H1 (cell line): ENCODE data around the gene SFRP5. TPM values are rescaled to one million over a fixed set of nuclear protein-coding genes. Genes with fewer than 3 reads are reported as not detected.

Experiments
- CTCF ChIA-PET: fragments of 300-600 bp; sonication (Branson Sonifier 250); formaldehyde crosslinking; loops from one replicate; lab custom pipeline; 2021; ENCODE audit not compliant: partially characterized antibody; lab: Charles Lee
- POLR2A ChIA-PET: fragments of 300-600 bp; sonication (Branson Sonifier 250); formaldehyde crosslinking; loops from one replicate; lab custom pipeline; 2021; ENCODE audit warnings: inconsistent platforms; ENCODE audit not compliant: partially characterized antibody; lab: Charles Lee
- DNase-seq, 2 experiments: peaks; one replicate each; pipeline versions ENCODE4 v3.0.0 to v3.0.0-alpha.2; 2010 to 2022; ENCODE audit warnings: low spot score in 2 of 2, low read depth in 1 of 2, mixed read lengths in 1 of 2
- FAIRE-seq: peaks from 2 replicates; lab custom pipeline; 2011; peaks lifted over from hg19 to GRCh38; lab: Jason Lieb, UNC
- H2AFZ ChIP-seq: 2 replicates; pipeline ENCODE4 v1.8.1; 2012; ENCODE audit warnings: low read length, inconsistent platforms
- H2AK5ac ChIP-seq: 2 replicates; pipeline ENCODE4 v1.6.1; 2013; ENCODE audit warnings: low read depth, low read length
- H2BK120ac ChIP-seq: replicated peaks from 2 replicates; pipeline ENCODE3; 2013; ENCODE audit warnings: low read depth, low read length, inconsistent platforms
- H2BK12ac ChIP-seq: 2 replicates; pipeline ENCODE4 v1.6.1; 2013; ENCODE audit warnings: low read depth, low read length
- H2BK15ac ChIP-seq: 2 replicates; pipeline ENCODE4 v1.6.1; 2013; ENCODE audit warnings: low read length
- H2BK20ac ChIP-seq: 2 replicates; pipeline ENCODE4 v1.6.1; 2013; ENCODE audit warnings: low read length
- H2BK5ac ChIP-seq: 2 replicates; pipeline ENCODE4 v1.6.1; 2013; ENCODE audit warnings: low read depth, low read length
- H3K14ac ChIP-seq: 2 replicates; pipeline ENCODE4 v1.6.1; 2013; ENCODE audit warnings: inconsistent platforms; ENCODE audit not compliant: insufficient read length
- H3K18ac ChIP-seq: 2 replicates; pipeline ENCODE4 v1.6.1; 2013; ENCODE audit warnings: low read length; ENCODE audit errors: extremely low read depth
- H3K23ac ChIP-seq: 2 replicates; pipeline ENCODE4 v1.6.1; 2013; ENCODE audit warnings: inconsistent platforms; ENCODE audit not compliant: insufficient read length
- H3K23me2 ChIP-seq: 2 replicates; pipeline ENCODE4 v1.6.1; 2013; ENCODE audit warnings: low read depth, low read length
- H3K27ac ChIP-seq: 2 replicates; pipeline ENCODE4 v1.6.1; 2011; ENCODE audit warnings: low read depth, low read length, inconsistent platforms
- H3K27me3 ChIP-seq, 4 experiments: replicated peaks in 1 of 4; 1 replicate in 1 of 4; 2 replicates in 3 of 4; pipeline versions ENCODE4 v1.6.1 to v1.8.1; 2011 to 2013; ENCODE audit warnings: low read length in 3 of 4, mild to moderate bottlenecking in 3 of 4, inconsistent platforms in 2 of 4, mixed read lengths in 2 of 4, moderate library complexity in 1 of 4; ENCODE audit not compliant: control insufficient read depth in 3 of 4, insufficient read depth in 3 of 4; ENCODE audit errors: extremely low read depth in 1 of 4
- H3K36me3 ChIP-seq, 4 experiments: 2 replicates each; pipeline versions ENCODE4 v1.6.1 to v1.8.1; 2011 to 2013; ENCODE audit warnings: mild to moderate bottlenecking in 4 of 4, low read length in 3 of 4, moderate library complexity in 2 of 4, control low read depth in 1 of 4, inconsistent platforms in 1 of 4; ENCODE audit not compliant: insufficient read depth in 4 of 4, control insufficient read depth in 2 of 4
- H3K4ac ChIP-seq: replicated peaks from 2 replicates; pipeline ENCODE3; 2013; ENCODE audit warnings: low read length, low read depth, mixed read lengths, inconsistent platforms; ENCODE audit not compliant: insufficient read length
- H3K4me1 ChIP-seq, 4 experiments: replicated peaks in 1 of 4; 1 replicate in 1 of 4; 2 replicates in 3 of 4; pipeline versions ENCODE4 v1.6.1 to v1.8.1; 2011 to 2013; ENCODE audit warnings: low read length in 3 of 4, inconsistent platforms in 2 of 4, mixed read lengths in 1 of 4; ENCODE audit not compliant: insufficient read depth in 4 of 4, control insufficient read depth in 3 of 4
- H3K4me2 ChIP-seq, 2 experiments: 2 replicates each; pipeline versions ENCODE4 v1.6.1 to v1.8.1; 2011 to 2013; ENCODE audit warnings: low read depth in 2 of 2, low read length in 2 of 2, control low read depth in 1 of 2, inconsistent platforms in 1 of 2, mild to moderate bottlenecking in 1 of 2; ENCODE audit not compliant: insufficient read depth in 1 of 2
- H3K4me3 ChIP-seq, 4 experiments: fragments of 200-600, 300-600 bp in 1 of 4; sonication (generic), shearing (Covaris generic), sonication (Bioruptor Twin) in 1 of 4; 2 replicates each; pipeline versions ENCODE4 v1.5.1 to v1.8.1; 2011 to 2016; ENCODE audit warnings: low read length in 4 of 4, low read depth in 3 of 4, control low read depth in 2 of 4, inconsistent platforms in 2 of 4, mild to moderate bottlenecking in 2 of 4, mixed read lengths in 1 of 4, moderate library complexity in 1 of 4; ENCODE audit not compliant: insufficient read depth in 2 of 4; ENCODE audit errors: extremely low read depth in 1 of 4
- H3K56ac ChIP-seq: replicated peaks from 2 replicates; pipeline ENCODE3; 2013; ENCODE audit warnings: low read depth, mild to moderate bottlenecking, mixed read lengths, low read length, inconsistent platforms; ENCODE audit not compliant: insufficient read length
- H3K79me1 ChIP-seq: 2 replicates; pipeline ENCODE4 v1.6.1; 2013; ENCODE audit warnings: low read depth, low read length, control low read depth
- H3K79me2 ChIP-seq, 2 experiments: 2 replicates each; pipeline versions ENCODE4 v1.6.1 to v1.8.1; 2012 to 2013; ENCODE audit warnings: low read length in 2 of 2, mild to moderate bottlenecking in 2 of 2, inconsistent platforms in 1 of 2; ENCODE audit not compliant: insufficient read depth in 2 of 2, control insufficient read depth in 1 of 2
- H3K9ac ChIP-seq, 4 experiments: replicated peaks in 1 of 4; 1 replicate in 1 of 4; 2 replicates in 3 of 4; pipeline versions ENCODE4 v1.6.1 to v1.8.1; 2011 to 2013; ENCODE audit warnings: low read depth in 3 of 4, low read length in 3 of 4, control low read depth in 2 of 4, mild to moderate bottlenecking in 2 of 4, moderate library complexity in 2 of 4, inconsistent platforms in 1 of 4; ENCODE audit errors: extremely low read depth in 1 of 4
- H3K9me3 ChIP-seq, 2 experiments: 2 replicates each; pipeline versions ENCODE4 v1.6.1 to v1.8.1; 2012 to 2013; ENCODE audit warnings: mild to moderate bottlenecking in 2 of 2, moderate library complexity in 2 of 2, control low read depth in 1 of 2, inconsistent platforms in 1 of 2, low read depth in 1 of 2, low read length in 1 of 2, mixed read lengths in 1 of 2; ENCODE audit not compliant: insufficient read depth in 2 of 2
- H4K20me1 ChIP-seq, 2 experiments: replicated peaks in 1 of 2; 2 replicates each; pipeline versions ENCODE3 to v1.8.1; 2011 to 2013; ENCODE audit warnings: inconsistent platforms in 2 of 2, low read length in 2 of 2, mild to moderate bottlenecking in 1 of 2; ENCODE audit not compliant: insufficient read depth in 2 of 2, control insufficient read depth in 1 of 2
- H4K5ac ChIP-seq: 2 replicates; pipeline ENCODE4 v1.6.1; 2013; ENCODE audit warnings: low read length, low read depth, mixed read lengths, inconsistent platforms; ENCODE audit not compliant: insufficient read length
- H4K8ac ChIP-seq: 2 replicates; pipeline ENCODE4 v1.8.0; 2013; ENCODE audit warnings: mild to moderate bottlenecking, moderate library complexity, low read length, inconsistent platforms; ENCODE audit not compliant: insufficient read depth; ENCODE audit errors: extremely low read depth
- H4K91ac ChIP-seq: replicated peaks from 2 replicates; pipeline ENCODE3; 2013; ENCODE audit warnings: low read length, mixed read lengths, inconsistent platforms; ENCODE audit not compliant: insufficient read length
- KDM5A ChIP-seq: fragments of 200-600 bp; IDR thresholded peaks from 2 replicates; pipeline ENCODE4 v1.7.1; 2012; ENCODE audit warnings: mild to moderate bottlenecking, low read length, inconsistent platforms, mixed read lengths
- POLR2AphosphoS5 ChIP-seq: IDR thresholded peaks from 2 replicates; pipeline ENCODE4 v1.6.1; 2011; ENCODE audit warnings: low read depth, low read length
- RXRA ChIP-seq: IDR thresholded peaks from 2 replicates; pipeline ENCODE4 v1.6.1; 2011; ENCODE audit warnings: low read depth, mild to moderate bottlenecking, low read length, moderate library complexity; ENCODE audit not compliant: insufficient read depth
- WGBS, 2 experiments: shearing (Covaris generic) in 1 of 2; methylation state at CpG; one replicate each; pipeline versions ENCODE4 v1.1.6 to v1.1.7; 2013 to 2015; ENCODE audit warnings: low lambda C conversion rate in 2 of 2, mixed read lengths in 2 of 2, inconsistent platforms in 1 of 2, low coverage in 1 of 2, missing lambda C conversion rate in 1 of 2; ENCODE audit not compliant: insufficient replicate concordance in 2 of 2, insufficient coverage in 1 of 2, insufficient read length in 1 of 2; ENCODE audit errors: extremely low coverage in 1 of 2, missing lambda C conversion rate in 1 of 2; 5-methylcytosine and 5-hydroxymethylcytosine counted together
- polyA plus RNA-seq, 7 experiments: library from polyadenylated mRNA; depleted of rRNA in 3 of 7; stranded (reverse) in 5 of 7; unstranded in 2 of 7; fragments of >200 nt in 5 of 7; fragments of 200-250 nt in 2 of 7; gene quantifications; 1 replicate in 5 of 7; 2 replicates in 1 of 7; 4 replicates in 1 of 7; pipeline versions ENCODE4 v1.2.1 to v1.2.3, GENCODE V29; 2011 to 2013; ENCODE audit warnings: missing spikeins in 2 of 7, mixed read lengths in 2 of 7
- total RNA-seq: library from RNA; stranded (reverse); fragmentation: NEBNext Ultra II Directional; extraction: Animal tissue kit (Norgen Biotek cat#: 25700); gene quantifications from 2 replicates; pipeline ENCODE4 v1.2.1, GENCODE V29; 2021

SFRP5 gene
- total and polyA plus RNA-seq, 2 of the 8 experiments (the other 6 are each of a cell fraction or from before 2014, with no cell fraction given): 3.9 to 5.9 TPM

GRCh38 chr10:97777143-97777542, 5.3 kb upstream of the SFRP5 start:
- no peak overlapping the region for H2BK5ac ChIP-seq
- peaks cover 1% of the 10 kb centered on the region; the same call in 1 of the 2 replicates for H3K23me2 ChIP-seq
- H3K4me3 ChIP-seq: no peak overlapping the region
- no peak overlapping the region for H2BK12ac ChIP-seq
- H3K4me1 ChIP-seq: peaks cover 2 to 16% (median 9%) of the 10 kb centered on the region in 4 experiments
- no peak overlapping the region for H3K4me2 ChIP-seq
- no peak overlapping the region for H3K27ac ChIP-seq
- TF ChIP-seq POLR2AphosphoS5 (no peak), KDM5A (no peak), RXRA (no peak)
- H2AK5ac ChIP-seq: no peak overlapping the region
- no peaks in the 10 kb centered on the region for H3K9me3 ChIP-seq
- ChIA-PET POLR2A (interaction anchor here (0.9 kb wide), 1 partner anchor 9 kb away, joined by 3 read pairs; no protein-coding TSS in a partner anchor), CTCF (interaction anchor here (1.0 to 8.8 kb wide), 3 partner anchors 15 to 23 kb away, joined by 3 to 98 read pairs (median 10); no protein-coding TSS in a partner anchor)
- H3K27me3 ChIP-seq: peaks cover 0 to 15% (median 12%) of the 10 kb centered on the region in 4 experiments; a peak in 5 of 7 replicates
- no peak overlapping the region for H2AFZ ChIP-seq
- H4K20me1 ChIP-seq: no peaks in the 10 kb centered on the region
- DNase-seq: no peak
- H3K14ac ChIP-seq: no peak overlapping the region
- H3K18ac ChIP-seq: no peak overlapping the region
- H3K56ac ChIP-seq: no peak overlapping the region
- no peak overlapping the region for H2BK20ac ChIP-seq
- no peak overlapping the region for H3K9ac ChIP-seq
- 93% methylated on average over 4 of the region's 4 CpGs; no CpG with 5 or more reads in 1 of the 2 experiments for WGBS, 2 experiments
- no peaks in the 10 kb centered on the region for H3K36me3 ChIP-seq
- H3K79me1 ChIP-seq: no peaks in the 10 kb centered on the region; the same call in 1 of the 2 replicates
- no peaks in the 10 kb centered on the region for H3K79me2 ChIP-seq
- no peak overlapping the region for H2BK120ac ChIP-seq
- no peak overlapping the region for H4K8ac ChIP-seq
- H3K4ac ChIP-seq: no peak overlapping the region
- no peak overlapping the region for H3K23ac ChIP-seq
- no peak overlapping the region for H4K91ac ChIP-seq
- no peak overlapping the region for H4K5ac ChIP-seq
- FAIRE-seq: no peak
- no peak overlapping the region for H2BK15ac ChIP-seq
